SK-N-MC (cell line): ENCODE results near the gene USP47.

Experiments used
- EZH2 ChIP-seq: fragments of 200-600 bp; sonication (generic); IDR thresholded peaks from one replicate; pipeline ENCODE4 v1.6.1; 2017; ENCODE audit warnings: antibody characterized with exemption
- POLR2AphosphoS5 ChIP-seq: IDR thresholded peaks from 2 replicates; pipeline ENCODE4 v1.6.1; 2012; ENCODE audit warnings: mild to moderate bottlenecking, low read depth, low read length, borderline replicate concordance

- TF ChIP-seq EZH2 (no peak), POLR2AphosphoS5 (no peak)
Measured at GRCh38 chr11:11805228-11805627, 36.5 kb upstream of the USP47 start.
